NCI-H187 treated with DMSO at 0.1 percent for 48 hours (cell line): ENCODE data around the gene SEPTIN14.
"Not testable (repeated sequence)": the region's sequence is repeated elsewhere in the genome, so short reads cannot be mapped to it uniquely, and the experiment has no call there.

Experiments used
- DNase-seq: peaks from one replicate; lab custom pipeline; 2025; lab: John Stamatoyannopoulos, UW

Gene SEPTIN14

DNA sequence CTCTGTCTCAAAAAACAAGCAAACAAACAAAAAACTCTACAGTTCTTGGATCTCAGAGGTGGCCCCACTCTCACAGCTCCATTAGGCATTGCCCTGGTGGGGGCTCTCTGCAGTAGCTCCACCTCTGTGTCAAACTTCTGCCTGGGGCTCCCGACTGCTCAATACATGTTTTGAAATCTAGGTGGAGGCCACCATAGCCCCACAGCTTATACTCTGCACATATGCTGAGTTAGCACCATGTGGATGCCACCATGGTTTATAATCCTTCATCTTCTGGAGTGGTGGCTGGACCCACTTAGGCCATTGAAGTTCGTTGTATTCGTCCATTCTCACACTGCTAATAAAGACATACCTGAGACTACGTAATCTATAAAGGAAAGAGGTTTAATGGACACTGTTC, 78.4 kb downstream of the SEPTIN14 start:
- DNase-seq: no peak

DNA sequence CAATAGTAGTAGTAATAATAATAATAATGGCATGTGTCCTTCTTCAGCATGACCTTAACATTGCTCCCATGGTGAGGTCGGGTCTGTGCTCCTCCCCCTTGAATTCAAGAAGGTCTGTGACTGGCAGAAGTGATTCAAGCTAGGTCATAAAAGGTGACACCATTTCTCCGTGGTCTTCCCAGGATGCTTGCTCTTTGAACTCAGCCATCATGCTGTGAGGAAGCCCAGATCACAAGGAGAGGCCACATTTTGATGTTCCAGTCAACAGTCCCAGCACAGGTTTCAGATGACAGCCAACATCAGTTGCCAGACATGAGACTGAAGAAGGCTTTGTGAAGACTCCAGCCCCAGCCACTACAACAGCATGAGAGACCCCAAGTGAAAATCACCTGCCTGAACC, 83.9 kb downstream of the SEPTIN14 start:
- no peak for DNase-seq

DNA sequence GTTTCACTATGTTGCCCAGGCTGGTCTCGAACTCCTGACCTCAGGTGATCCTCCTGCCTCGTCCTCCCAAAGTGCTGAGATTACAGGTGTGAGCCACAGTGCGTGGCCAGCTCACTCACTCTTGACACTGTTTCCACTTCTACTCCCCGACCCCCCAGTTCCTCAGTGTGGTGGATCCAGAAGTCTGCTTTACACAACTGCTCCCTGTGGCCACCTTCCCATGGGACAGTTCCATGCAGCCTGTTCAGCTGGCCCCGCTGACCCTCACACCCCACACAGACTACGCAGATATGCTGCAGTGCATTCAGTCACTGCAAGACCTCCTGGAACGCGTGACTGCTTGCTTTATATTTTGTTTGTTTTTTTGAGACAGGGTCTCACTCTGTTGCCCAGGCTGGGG, 86.4 kb downstream of the SEPTIN14 start:
- no peak for DNase-seq

DNA sequence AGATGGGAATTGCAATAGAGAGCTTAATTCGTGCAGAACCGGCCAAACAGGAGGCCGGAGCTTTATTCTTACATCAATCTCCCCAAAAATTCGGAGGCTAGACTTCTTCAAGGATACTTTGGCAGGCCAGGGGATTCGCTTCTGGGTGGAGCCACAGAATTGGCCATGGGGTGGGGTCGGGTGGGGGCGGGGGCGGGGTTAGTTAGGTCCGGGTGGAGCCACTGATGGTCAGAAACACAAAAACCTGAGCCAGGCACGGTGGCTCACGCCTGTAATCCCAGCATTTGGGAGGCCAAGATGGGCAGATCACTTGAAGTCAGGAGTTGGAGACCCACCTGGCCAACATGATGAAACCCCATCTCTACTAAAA, 87.5 kb downstream of the SEPTIN14 start:
- no peak for DNase-seq

DNA sequence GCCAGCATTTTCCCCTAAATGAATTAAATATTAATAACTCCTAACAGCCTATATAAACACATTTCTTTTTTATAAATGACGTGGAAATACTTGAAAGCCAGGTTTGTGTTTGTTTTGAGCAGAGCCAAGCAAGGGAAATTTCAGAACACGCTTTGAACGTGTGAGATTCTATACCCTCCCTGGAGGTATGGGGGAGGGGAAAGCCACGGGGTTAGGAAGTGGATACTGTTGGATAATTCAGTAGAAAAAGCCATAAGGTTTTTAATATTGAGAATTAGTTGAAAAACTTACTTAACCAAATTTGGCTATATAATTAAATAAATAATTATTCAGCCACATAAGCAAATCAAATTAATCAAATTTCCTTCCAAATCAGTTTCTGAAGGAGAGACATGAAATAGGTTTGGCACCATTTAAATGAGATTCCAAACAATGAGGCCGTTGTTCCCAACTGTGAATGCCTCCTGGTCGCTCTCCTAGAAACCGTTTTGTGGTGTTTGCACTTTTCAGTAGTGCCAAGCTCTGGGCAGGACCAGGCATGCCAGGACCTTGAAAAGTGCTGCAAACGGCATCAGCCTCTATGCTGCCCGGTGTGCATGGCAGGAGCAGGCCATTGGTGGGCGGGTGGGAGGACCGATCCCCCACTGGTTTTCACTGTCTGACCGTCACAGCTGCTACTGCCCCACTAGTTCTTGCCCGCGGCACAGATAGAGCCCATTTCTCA, 88.1 kb downstream of the SEPTIN14 start:
- no peak for DNase-seq

DNA sequence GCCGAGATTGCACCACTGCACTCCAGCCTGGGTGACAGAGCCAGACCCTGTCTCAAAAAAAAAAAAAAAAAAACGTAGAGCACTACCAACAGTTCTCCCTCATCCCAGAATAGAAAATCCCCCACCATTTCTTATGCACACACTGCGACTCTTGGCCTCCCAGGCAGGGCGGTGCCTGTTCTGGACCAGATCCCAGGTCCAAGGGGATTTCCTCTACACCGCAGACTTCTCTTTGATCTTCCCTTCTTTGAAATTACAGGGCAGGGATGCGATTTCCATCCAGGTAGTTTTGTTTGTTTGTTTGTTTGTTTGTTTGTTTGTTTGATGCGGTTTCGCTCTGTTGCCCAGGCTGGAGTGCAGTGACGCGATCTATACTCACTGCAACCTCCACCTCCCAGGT, 91.8 kb downstream of the SEPTIN14 start:
- DNase-seq: no peak

DNA sequence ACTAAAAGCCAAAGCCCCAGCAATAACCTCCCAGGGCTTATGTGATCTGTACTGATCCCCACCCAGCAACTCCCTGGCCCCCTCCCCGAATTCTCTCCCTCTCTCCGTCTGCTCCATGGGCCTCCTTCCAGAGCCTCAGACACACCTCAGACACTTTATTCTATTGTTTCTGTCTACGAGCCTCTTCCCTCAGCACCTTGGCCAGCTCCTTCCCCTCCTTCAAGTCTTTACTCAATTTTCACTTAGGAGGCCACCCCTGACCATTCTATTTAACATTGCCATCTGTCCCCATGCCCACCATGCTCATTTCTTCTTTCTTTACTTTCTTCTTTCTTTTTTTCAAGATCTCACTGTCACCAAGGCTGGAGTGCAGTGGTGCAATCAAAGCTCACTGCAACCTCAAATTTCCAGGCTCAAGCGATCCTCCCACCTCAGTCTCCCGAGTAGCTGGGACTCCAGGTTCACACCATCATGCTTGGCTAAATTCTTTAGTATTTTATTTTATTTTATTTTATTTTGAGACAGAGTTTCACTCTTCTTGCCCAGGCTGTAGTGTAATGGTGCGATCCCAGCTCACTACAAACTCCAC, 109.2 kb downstream of the SEPTIN14 start:
- DNase-seq: not testable (repeated sequence)

DNA sequence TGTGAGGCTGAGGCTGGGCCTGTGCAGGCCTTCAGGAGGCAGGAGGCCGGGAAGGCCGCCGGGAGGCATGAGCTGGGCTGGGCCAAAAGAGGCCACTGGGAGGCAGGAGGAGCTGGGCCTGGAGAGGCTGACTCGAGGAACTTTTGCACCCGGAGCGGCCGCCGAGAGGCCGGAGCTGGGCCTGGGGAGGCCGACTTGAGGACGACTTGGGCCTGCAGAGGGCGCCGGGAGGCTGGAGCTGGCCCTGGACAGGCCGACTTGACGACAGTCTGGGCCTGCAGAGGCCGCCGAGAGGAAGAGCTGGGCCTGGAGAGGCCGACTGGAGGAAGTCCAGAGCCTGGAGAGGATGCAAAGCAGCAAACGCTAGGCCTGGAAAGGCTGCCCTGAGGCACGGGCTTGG, 117.8 kb downstream of the SEPTIN14 start:
- not testable (repeated sequence) for DNase-seq
